Keratinocyte (primary cell): ENCODE results near the gene ATP11B. TPM values are rescaled to one million over a fixed set of nuclear protein-coding genes. Genes with fewer than 3 reads are reported as not detected.

ENCODE experiments used
- DNase-seq: peaks from one replicate; pipeline ENCODE4 v3.0.0-alpha.2; 2011; ENCODE audit warnings: low read depth, missing footprints, low spot score
- FAIRE-seq: peaks from 2 replicates; lab custom pipeline; 2011; peaks lifted over from hg19 to GRCh38; lab: Jason Lieb, UNC
- H2AFZ ChIP-seq: 2 replicates; pipeline ENCODE4 v1.6.0; 2012; ENCODE audit warnings: low read length, control low read depth, inconsistent platforms; ENCODE audit not compliant: control insufficient read depth
- H3K27ac ChIP-seq: 2 replicates; pipeline ENCODE4 v1.5.1; 2011; ENCODE audit warnings: low read length; ENCODE audit not compliant: control insufficient read depth, insufficient read depth
- H3K27me3 ChIP-seq: 3 replicates; pipeline ENCODE4 v1.6.0; 2011; ENCODE audit warnings: low read length; ENCODE audit not compliant: control insufficient read depth, insufficient read depth; ENCODE audit errors: extremely low read depth
- H3K36me3 ChIP-seq, 2 experiments: 2 replicates in 1 of 2; 3 replicates in 1 of 2; pipeline ENCODE4 v1.5.1; 2011; ENCODE audit warnings: low read length in 2 of 2, mild to moderate bottlenecking in 1 of 2; ENCODE audit not compliant: control insufficient read depth in 2 of 2, insufficient read depth in 2 of 2; ENCODE audit errors: extremely low read depth in 1 of 2
- H3K4me1 ChIP-seq: 3 replicates; pipeline ENCODE4 v1.5.1; 2011; ENCODE audit warnings: low read length; ENCODE audit not compliant: control insufficient read depth, insufficient read depth; ENCODE audit errors: extremely low read depth
- H3K4me2 ChIP-seq: 3 replicates; pipeline ENCODE4 v1.6.0; 2011; ENCODE audit warnings: low read depth, low read length; ENCODE audit not compliant: control insufficient read depth, insufficient read depth; ENCODE audit errors: extremely low read depth
- H3K4me3 ChIP-seq, 3 experiments: fragments of 200-600 bp in 1 of 3; sonication (generic) in 1 of 3; 2 replicates in 2 of 3; 3 replicates in 1 of 3; pipeline ENCODE4 v1.5.1; 2011 to 2016; ENCODE audit warnings: low read length in 3 of 3, mild to moderate bottlenecking in 3 of 3, control low read depth in 2 of 3, inconsistent platforms in 1 of 3, low read depth in 1 of 3, mixed read lengths in 1 of 3, mixed run types in 1 of 3, moderate library complexity in 1 of 3; ENCODE audit not compliant: control insufficient read depth in 2 of 3, insufficient read depth in 2 of 3; ENCODE audit errors: extremely low read depth in 1 of 3
- H3K79me2 ChIP-seq: 2 replicates; pipeline ENCODE4 v1.6.0; 2012; ENCODE audit warnings: low read length; ENCODE audit not compliant: control insufficient read depth, insufficient read depth
- H3K9ac ChIP-seq: 3 replicates; pipeline ENCODE4 v1.6.0; 2011; ENCODE audit warnings: low read length; ENCODE audit not compliant: control insufficient read depth, insufficient read depth; ENCODE audit errors: extremely low read depth
- H3K9me1 ChIP-seq: 3 replicates; pipeline ENCODE4 v1.6.0; 2011; ENCODE audit warnings: low read length; ENCODE audit not compliant: control insufficient read depth, insufficient read depth; ENCODE audit errors: extremely low read depth
- H3K9me3 ChIP-seq: 2 replicates; pipeline ENCODE4 v1.5.1; 2012; ENCODE audit warnings: low read depth, low read length; ENCODE audit not compliant: control insufficient read depth
- H4K20me1 ChIP-seq: 3 replicates; pipeline ENCODE4 v1.6.0; 2011; ENCODE audit warnings: low read length; ENCODE audit not compliant: control insufficient read depth, insufficient read depth; ENCODE audit errors: extremely low read depth
- CTCF ChIP-seq, 3 experiments: IDR thresholded peaks in 1 of 3; conservative IDR thresholded peaks in 1 of 3; optimal IDR thresholded peaks in 1 of 3; 2 replicates in 2 of 3; 3 replicates in 1 of 3; pipeline versions ENCODE3 to v1.5.1; 2011; ENCODE audit warnings: low read length in 3 of 3, mild to moderate bottlenecking in 3 of 3, moderate library complexity in 2 of 3, control low read depth in 1 of 3, inconsistent platforms in 1 of 3; ENCODE audit not compliant: insufficient read depth in 2 of 3; ENCODE audit errors: extremely low read depth in 1 of 3
- EZH2 ChIP-seq: IDR thresholded peaks from one replicate; pipeline ENCODE4 v1.6.1; 2012; ENCODE audit warnings: inconsistent platforms, mild to moderate bottlenecking, low read length, moderate library complexity
- dilution Hi-C: fragments of 300-500 bp; cut with MboI; formaldehyde crosslinking; loops from one replicate; pipeline ENCODE4 v1.7.0; 2020; ENCODE audit warnings: low sequenced_read_pairs; ENCODE audit not compliant: extremely low pct_ligation_motif_present
- polyA plus RNA-seq, 5 experiments: library from polyadenylated mRNA; depleted of rRNA in 3 of 5; stranded (reverse) in 3 of 5; stranded (forward) in 1 of 5; unstranded in 1 of 5; fragments of >200 nt; gene quantifications; 1 replicate in 1 of 5; 2 replicates in 3 of 5; 3 replicates in 1 of 5; pipeline versions ENCODE4 v1.2.1 to v1.2.3, GENCODE V29; 2011 to 2012; ENCODE audit warnings: missing spikeins in 2 of 5, low read depth in 1 of 5, low replicate concordance in 1 of 5

Gene ATP11B
- polyA plus RNA-seq, 1 donor (not counting 4 experiments of a cell fraction or from before 2014, with no cell fraction given) = 28.9 TPM

DNA sequence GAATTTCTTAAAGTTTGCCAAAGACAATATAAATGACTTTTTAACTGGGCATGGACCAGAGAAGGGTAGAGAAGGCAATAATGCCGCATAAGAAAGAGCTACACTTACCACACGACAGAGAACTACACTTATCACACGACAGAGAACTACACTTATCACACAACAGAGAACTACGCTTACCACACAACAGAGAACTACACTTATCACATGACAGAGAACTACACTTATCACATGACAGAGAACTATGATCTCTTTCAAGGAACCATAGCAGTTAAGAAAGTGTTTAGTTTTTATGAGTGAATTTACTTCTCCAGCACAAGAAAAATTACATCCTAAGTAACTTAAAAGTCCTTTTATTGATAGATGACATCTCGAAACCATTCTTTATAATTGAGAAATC is 155.0 kb downstream of the ATP11B start:
- no peaks in the 10 kb centered on the region for H3K4me1 ChIP-seq
- no peak overlapping the region for H3K9ac ChIP-seq
- H3K27me3 ChIP-seq = no peaks in the 10 kb centered on the region
- no peaks in the 10 kb centered on the region for H3K9me1 ChIP-seq
- DNase-seq (no peak), FAIRE-seq (no peak)
- TF ChIP-seq CTCF (optimal IDR thresholded peaks at IDR 0.05 in 1 of 3, IDR thresholded peaks at IDR 0.05 in 1 of 3, conservative IDR thresholded peaks at IDR 0.05 in 1 of 3; ENCODE audit: extremely low read depth in 1 of 3, insufficient read depth in 2 of 3, low read length in 3 of 3) = no peak
- TF ChIP-seq EZH2 = no peak
- H3K4me3 ChIP-seq = no peak overlapping the region
- H4K20me1 ChIP-seq = no peaks in the 10 kb centered on the region
- no peak overlapping the region for H3K27ac ChIP-seq
- H3K9me3 ChIP-seq = no peaks in the 10 kb centered on the region
- dilution Hi-C loops = no loop called here
- no peaks in the 10 kb centered on the region for H3K79me2 ChIP-seq
- peaks cover 3% of the 10 kb centered on the region in 2 experiments for H3K36me3 ChIP-seq
- no peak overlapping the region for H2AFZ ChIP-seq
- H3K4me2 ChIP-seq = no peak overlapping the region

DNA sequence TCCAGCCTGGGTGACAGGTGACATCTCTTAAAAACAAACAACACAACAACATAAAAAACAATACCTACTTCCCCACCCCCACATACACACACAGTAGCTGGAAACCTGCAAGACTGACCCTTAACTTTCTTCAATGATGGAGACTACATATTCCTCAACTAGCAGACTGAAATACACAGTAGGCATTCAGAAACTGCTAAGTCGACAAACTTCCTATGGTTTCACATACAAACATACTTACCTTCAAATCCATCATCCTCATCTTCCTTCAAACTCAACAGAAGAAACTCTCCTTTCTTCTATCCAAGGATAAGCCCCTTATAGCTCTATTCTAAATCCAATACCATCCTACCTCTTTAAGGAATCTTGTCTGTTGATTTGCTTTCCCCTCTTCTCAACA is 156.4 kb downstream of the ATP11B start:
- Histone ChIP-seq H3K4me1 (no peaks in the 10 kb centered on the region), H3K27me3 (no peaks in the 10 kb centered on the region), H3K9me1 (no peaks in the 10 kb centered on the region), H4K20me1 (no peaks in the 10 kb centered on the region), H3K4me2 (no peak overlapping the region), H3K36me3 (peaks cover 3% of the 10 kb centered on the region in 2 experiments), H3K4me3 (no peak overlapping the region), H2AFZ (no peak overlapping the region), H3K9ac (no peak overlapping the region), H3K9me3 (no peaks in the 10 kb centered on the region), H3K27ac (no peak overlapping the region), H3K79me2 (no peaks in the 10 kb centered on the region)
- TF ChIP-seq EZH2 (no peak), CTCF (optimal IDR thresholded peaks at IDR 0.05 in 1 of 3, IDR thresholded peaks at IDR 0.05 in 1 of 3, conservative IDR thresholded peaks at IDR 0.05 in 1 of 3; ENCODE audit: extremely low read depth in 1 of 3, insufficient read depth in 2 of 3, low read length in 3 of 3) (no peak)
- FAIRE-seq (no peak), DNase-seq (no peak)
- dilution Hi-C loops = no loop called here
